Neutrophil (primary cell): Measurements from ENCODE around the gene NAP1L4.

Experiments used
- H3K27ac ChIP-seq: fragments of 200-600 bp; sonication (generic); 2 replicates; pipeline ENCODE4 v1.5.1; 2016; ENCODE audit warnings: mild to moderate bottlenecking, moderate library complexity
- H3K27me3 ChIP-seq: fragments of 200-600 bp; sonication (generic); 2 replicates; pipeline ENCODE4 v1.6.0; 2016; ENCODE audit warnings: mild to moderate bottlenecking
- H3K36me3 ChIP-seq: fragments of 200-600 bp; sonication (generic); 2 replicates; pipeline ENCODE4 v1.5.1; 2017
- H3K4me1 ChIP-seq, 2 experiments: fragments of 200-600 bp in 1 of 2; sonication (generic) in 1 of 2; 1 replicate in 1 of 2; 2 replicates in 1 of 2; pipeline versions ENCODE4 v1.5.1 to v1.6.1; 2013 to 2016; ENCODE audit warnings: low read depth in 1 of 2, low read length in 1 of 2, mild to moderate bottlenecking in 1 of 2, moderate library complexity in 1 of 2; ENCODE audit not compliant: control insufficient read depth in 1 of 2, insufficient read depth in 1 of 2
- H3K4me3 ChIP-seq, 2 experiments: fragments of 200-600 bp in 1 of 2; sonication (generic) in 1 of 2; 1 replicate in 1 of 2; 2 replicates in 1 of 2; pipeline ENCODE4 v1.5.1; 2013 to 2016; ENCODE audit warnings: low read depth in 1 of 2, low read length in 1 of 2, mild to moderate bottlenecking in 1 of 2, moderate library complexity in 1 of 2
- H3K9me3 ChIP-seq: fragments of 200-600 bp; sonication (generic); 2 replicates; pipeline ENCODE4 v1.5.1; 2016
- TF ChIP-seq, protein P1 (sequence below): fragments of 200-600 bp; sonication (generic); IDR thresholded peaks from 2 replicates; pipeline ENCODE4 v1.5.1; 2016; ENCODE audit warnings: antibody characterized with exemption

The NAP1L4 gene

DNA sequence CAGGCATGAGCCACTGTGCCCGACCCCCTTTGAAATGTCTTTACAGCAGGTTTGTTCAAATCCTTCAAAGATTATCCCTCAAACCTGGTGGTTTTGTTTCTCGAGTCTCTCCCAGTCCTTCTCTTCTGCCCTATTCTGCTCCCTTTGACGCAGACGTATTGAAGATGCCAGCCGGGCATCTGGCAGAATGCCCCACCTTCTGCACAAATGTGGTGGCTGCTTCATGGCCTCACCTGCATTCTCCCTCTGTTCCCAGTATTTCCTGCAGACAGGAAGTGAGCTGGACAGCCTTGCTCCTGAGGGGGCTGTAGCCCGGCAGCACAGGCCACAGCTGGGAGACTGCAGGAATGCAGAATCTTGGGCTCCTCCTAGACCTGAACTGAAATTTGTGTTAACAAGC, 4.8 kb upstream of the NAP1L4 start:
- Histone ChIP-seq H3K27me3 (no peaks in the 10 kb centered on the region), H3K4me1 (peaks cover 9 to 10% of the 10 kb centered on the region in 2 experiments), H3K36me3 (peaks cover 31% of the 10 kb centered on the region), H3K27ac (no peak overlapping the region), H3K4me3 (no peak overlapping the region), H3K9me3 (no peaks in the 10 kb centered on the region)
- TF ChIP-seq, protein P1, sequence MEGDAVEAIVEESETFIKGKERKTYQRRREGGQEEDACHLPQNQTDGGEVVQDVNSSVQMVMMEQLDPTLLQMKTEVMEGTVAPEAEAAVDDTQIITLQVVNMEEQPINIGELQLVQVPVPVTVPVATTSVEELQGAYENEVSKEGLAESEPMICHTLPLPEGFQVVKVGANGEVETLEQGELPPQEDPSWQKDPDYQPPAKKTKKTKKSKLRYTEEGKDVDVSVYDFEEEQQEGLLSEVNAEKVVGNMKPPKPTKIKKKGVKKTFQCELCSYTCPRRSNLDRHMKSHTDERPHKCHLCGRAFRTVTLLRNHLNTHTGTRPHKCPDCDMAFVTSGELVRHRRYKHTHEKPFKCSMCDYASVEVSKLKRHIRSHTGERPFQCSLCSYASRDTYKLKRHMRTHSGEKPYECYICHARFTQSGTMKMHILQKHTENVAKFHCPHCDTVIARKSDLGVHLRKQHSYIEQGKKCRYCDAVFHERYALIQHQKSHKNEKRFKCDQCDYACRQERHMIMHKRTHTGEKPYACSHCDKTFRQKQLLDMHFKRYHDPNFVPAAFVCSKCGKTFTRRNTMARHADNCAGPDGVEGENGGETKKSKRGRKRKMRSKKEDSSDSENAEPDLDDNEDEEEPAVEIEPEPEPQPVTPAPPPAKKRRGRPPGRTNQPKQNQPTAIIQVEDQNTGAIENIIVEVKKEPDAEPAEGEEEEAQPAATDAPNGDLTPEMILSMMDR: no peak

DNA sequence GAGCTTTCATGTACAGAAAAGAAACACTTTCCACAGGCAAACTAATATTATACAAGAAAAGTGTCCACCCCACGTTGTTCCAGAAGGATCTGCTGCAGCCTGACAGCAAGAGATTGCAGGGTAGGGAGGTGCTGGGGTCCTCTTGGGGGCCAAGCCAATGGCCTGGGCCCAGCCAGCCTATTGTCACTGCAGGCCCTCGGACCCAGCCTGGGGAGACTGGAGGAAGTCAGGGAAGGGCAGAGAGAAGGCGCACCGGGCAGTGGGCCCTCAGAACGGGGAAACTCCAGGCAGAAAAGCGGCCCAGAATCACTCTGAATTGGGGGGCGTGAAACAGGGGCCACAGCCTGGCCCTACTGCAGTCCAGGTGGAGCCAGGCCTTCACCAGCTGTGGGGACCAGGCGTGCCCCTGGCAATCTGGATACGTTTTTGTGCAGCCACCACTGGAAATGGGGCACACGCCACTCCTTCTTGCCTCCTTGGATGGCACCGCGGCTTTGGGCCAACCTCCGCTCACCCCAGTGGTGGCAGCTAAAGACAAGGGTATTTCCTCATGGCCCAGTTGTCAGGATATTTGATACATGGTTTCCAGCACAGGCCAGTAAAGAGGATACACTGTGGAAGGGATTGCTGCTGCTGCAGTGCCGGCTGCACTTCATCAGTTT, 3.9 kb upstream of the NAP1L4 start:
- Histone ChIP-seq H3K9me3 (no peaks in the 10 kb centered on the region), H3K4me3 (no peak overlapping the region), H3K27ac (no peak overlapping the region), H3K27me3 (no peaks in the 10 kb centered on the region), H3K36me3 (peaks cover 21% of the 10 kb centered on the region), H3K4me1 (peaks cover 13 to 15% of the 10 kb centered on the region in 2 experiments)
- TF ChIP-seq, protein P1: no peak

DNA sequence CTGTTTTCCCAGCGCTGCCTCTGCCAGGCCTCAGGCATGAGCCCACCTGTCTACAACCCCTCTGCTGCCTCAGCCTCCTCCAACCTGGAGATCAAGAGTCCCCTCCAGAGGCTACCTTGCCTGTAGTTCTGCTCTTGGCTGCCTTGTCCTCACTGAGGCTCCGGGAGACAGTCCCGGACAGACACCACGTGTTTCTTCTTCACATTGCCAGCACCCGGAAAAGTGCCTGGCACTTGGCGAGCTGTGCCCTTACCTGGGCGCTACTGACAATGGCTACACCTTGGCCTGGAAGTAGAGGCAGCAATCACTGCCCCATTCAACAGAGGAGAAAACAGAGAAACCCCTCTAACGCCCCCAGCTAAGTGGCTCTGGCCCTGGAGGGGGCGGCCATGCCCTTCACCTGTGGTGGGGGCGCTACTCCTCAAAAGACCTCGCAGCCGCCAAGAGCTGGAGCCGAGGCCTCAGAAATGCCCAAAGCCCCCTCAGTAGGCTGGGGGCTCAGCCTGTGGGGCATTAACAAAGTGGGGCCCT, 3.0 kb upstream of the NAP1L4 start:
- Histone ChIP-seq H3K27ac (no peak overlapping the region), H3K27me3 (no peaks in the 10 kb centered on the region), H3K4me1 (peaks cover 22 to 24% of the 10 kb centered on the region in 2 experiments), H3K36me3 (peaks cover 12% of the 10 kb centered on the region), H3K4me3 (no peak overlapping the region), H3K9me3 (no peaks in the 10 kb centered on the region)
- TF ChIP-seq, protein P1: no peak

DNA sequence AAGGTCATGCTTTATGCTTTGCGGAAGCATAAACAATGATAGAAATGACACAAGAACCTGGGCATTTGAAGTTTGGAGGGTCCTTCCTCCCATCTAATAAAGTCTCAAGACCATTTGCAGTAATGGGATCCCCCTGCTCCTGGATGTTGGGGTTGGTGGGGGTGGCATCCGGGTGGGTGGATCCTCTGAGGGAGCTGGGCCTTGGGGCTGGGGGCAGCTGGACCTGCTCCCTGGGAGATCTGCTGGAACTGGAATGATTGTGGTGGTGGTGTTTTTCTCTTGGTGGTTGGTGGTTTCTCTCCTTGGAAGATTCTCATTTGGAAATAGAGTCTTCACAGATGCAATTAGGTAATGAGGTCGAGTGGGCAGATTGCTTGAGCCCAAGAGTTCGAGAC, 2.2 kb upstream of the NAP1L4 start:
- Histone ChIP-seq H3K4me1 (peaks cover 30 to 32% of the 10 kb centered on the region in 2 experiments), H3K9me3 (no peaks in the 10 kb centered on the region), H3K27me3 (no peaks in the 10 kb centered on the region), H3K27ac (no peak overlapping the region), H3K4me3 (no peak overlapping the region), H3K36me3 (peaks cover 5% of the 10 kb centered on the region)
- TF ChIP-seq, protein P1: no peak

DNA sequence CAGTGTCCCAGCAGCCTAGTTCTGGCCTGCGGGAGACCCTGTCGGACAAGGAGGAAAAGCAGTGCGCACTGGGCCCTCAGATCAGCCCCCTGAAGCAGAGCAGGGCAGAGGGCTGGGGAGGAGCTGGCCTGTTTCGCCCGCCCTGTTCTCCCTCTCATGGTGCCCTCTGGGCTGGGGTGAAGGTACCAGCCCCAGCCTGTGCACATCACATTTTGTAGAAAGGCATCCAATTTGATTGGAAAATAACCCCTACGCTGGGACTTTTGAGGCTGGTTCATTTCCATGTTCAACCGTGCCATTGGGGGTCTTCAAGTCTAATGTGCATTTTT, 832 bp upstream of the NAP1L4 start:
- Histone ChIP-seq H3K27me3 (no peaks in the 10 kb centered on the region), H3K4me1 (peaks cover 44 to 45% of the 10 kb centered on the region in 2 experiments), H3K4me3 (peak overlapping the region; percentile 67 to 85), H3K27ac (no peak overlapping the region), H3K9me3 (no peaks in the 10 kb centered on the region), H3K36me3 (no peaks in the 10 kb centered on the region)
- TF ChIP-seq, protein P1: no peak
